ENCODE results near the gene EPHA4.

DNA sequence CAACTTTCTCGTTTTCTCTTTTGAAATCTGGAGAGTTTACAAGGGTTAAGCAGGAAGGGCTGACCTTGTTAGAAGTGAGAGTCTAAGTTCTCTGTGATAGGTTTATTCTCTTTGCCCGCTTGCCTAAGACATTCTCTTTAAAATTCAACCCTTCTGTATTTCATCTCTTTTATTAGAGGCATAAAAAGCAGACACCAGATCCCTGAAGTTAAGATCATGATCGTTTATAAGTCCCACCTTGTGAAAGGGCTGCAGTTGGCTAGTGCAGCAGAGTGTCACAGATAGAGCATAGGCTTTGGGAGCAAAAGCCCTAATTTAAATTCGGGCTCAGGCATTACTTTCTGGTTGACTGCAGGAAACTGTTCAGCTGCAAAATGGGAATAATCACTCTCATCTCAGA lies 181.2 kb downstream of the EPHA4 start:
- TF ChIP-seq POLR2AphosphoS5 (IDR thresholded peaks at IDR 0.05; ENCODE audit: low read depth, low read length), result no peak
- TF ChIP-seq, protein P1, sequence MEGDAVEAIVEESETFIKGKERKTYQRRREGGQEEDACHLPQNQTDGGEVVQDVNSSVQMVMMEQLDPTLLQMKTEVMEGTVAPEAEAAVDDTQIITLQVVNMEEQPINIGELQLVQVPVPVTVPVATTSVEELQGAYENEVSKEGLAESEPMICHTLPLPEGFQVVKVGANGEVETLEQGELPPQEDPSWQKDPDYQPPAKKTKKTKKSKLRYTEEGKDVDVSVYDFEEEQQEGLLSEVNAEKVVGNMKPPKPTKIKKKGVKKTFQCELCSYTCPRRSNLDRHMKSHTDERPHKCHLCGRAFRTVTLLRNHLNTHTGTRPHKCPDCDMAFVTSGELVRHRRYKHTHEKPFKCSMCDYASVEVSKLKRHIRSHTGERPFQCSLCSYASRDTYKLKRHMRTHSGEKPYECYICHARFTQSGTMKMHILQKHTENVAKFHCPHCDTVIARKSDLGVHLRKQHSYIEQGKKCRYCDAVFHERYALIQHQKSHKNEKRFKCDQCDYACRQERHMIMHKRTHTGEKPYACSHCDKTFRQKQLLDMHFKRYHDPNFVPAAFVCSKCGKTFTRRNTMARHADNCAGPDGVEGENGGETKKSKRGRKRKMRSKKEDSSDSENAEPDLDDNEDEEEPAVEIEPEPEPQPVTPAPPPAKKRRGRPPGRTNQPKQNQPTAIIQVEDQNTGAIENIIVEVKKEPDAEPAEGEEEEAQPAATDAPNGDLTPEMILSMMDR (IDR thresholded peaks at IDR 0.05), result no peak
- TF ChIP-seq SIN3A (IDR thresholded peaks at IDR 0.05; ENCODE audit: borderline replicate concordance, insufficient read depth, low read depth, low read length), result no peak

Measured in Panc1 (cell line).